GM19397 (cell line): ENCODE data around the gene RBM28.

Experiments used
- ATAC-seq: cut with Tn5 transposase; IDR thresholded peaks from one replicate; pipeline ENCODE4 v1.9.1; 2021; ENCODE audit warnings: mild to moderate bottlenecking, moderate library complexity; ENCODE audit not compliant: unreplicated experiment

RBM28 gene, protein sequence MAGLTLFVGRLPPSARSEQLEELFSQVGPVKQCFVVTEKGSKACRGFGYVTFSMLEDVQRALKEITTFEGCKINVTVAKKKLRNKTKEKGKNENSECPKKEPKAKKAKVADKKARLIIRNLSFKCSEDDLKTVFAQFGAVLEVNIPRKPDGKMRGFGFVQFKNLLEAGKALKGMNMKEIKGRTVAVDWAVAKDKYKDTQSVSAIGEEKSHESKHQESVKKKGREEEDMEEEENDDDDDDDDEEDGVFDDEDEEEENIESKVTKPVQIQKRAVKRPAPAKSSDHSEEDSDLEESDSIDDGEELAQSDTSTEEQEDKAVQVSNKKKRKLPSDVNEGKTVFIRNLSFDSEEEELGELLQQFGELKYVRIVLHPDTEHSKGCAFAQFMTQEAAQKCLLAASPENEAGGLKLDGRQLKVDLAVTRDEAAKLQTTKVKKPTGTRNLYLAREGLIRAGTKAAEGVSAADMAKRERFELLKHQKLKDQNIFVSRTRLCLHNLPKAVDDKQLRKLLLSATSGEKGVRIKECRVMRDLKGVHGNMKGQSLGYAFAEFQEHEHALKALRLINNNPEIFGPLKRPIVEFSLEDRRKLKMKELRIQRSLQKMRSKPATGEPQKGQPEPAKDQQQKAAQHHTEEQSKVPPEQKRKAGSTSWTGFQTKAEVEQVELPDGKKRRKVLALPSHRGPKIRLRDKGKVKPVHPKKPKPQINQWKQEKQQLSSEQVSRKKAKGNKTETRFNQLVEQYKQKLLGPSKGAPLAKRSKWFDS

DNA sequence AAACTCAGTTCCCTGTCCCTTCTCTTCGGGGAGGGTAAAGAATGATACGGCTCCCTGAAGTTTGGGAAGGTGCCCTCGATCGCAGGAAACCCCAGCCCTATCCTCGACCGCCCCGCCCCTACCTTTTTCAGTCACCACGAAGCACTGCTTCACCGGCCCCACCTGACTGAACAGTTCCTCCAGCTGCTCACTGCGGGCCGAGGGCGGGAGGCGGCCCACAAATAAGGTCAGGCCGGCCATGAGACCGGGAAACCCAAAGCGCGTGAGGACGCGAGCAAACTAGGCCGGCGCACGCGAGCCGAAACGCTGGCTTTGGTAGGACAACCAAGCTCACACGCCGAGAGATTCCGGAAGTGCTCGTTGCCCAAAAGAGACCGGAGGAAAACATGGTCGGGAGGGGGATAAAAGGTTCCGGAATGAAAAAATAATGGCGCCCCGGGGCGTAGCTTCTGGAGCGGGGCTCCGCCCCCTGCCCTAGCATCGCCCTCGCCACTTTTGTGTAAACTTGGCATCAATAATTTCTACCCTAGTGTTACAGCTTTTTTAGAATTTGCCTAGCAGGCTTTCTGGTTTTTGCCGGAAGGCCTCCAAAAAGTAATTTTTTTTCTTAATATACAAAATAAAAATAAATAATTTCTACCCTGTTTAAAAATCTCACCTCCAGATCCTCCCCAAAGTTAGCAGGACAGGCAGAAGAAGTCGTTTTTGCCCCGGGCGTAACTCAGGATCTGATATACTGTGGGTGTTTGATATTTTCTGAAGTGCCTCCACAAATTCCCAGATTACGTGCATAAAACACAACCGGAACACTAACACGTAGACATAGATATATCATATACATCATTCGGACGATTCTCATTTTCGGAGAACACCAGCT lies at the start of gene RBM28:
TSS of gene RBM28 (minus strand) at position 355 of the 877 bp plus-strand sequence. CDS start at position 240, 115 bp downstream.
- peak; percentile 94 for ATAC-seq

DNA sequence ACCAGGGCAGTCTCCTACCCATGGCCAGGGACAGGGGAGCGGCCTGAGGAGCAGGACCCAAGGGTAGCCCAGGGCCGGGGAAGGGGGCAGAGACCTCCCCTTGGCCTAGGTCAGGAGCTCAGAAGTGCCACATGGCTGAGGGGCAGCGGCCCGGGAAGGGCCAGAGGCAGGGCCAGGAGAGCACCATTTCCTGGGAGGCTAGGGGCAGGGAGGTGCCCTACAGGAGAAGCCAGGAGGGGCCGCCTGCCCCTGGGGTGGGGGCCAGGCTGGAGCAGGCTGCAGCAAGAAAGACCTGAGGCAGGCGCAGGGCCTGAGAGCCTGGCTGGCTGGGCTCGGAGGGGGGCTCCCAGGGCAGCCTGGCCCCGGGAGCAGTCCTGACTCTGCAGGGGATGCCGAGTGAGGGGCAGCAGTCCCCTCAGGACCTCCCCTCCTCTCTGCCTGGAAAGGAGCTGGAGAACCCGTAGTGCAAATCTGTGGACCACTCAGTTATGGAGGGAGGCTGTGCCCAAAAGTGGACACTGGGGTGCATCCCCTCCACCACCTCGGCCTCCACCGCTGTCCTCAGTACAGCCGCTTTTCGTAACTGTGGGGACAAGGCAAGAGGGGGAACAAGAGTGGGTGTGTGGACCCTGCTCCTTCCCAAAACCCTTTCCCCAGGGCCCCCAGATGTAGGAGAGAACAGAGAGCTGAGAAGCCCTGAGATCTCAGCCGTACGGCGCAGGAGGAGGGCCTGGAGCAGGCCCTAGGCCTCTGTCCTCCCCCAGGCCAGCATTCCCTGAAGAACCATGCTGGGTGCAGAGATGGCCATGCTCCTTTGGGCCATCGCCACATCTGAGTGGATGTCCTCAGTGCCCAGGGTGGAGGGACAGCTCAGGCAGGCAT lies 49.0 kb upstream of the RBM28 start:
- ATAC-seq = no peak

DNA sequence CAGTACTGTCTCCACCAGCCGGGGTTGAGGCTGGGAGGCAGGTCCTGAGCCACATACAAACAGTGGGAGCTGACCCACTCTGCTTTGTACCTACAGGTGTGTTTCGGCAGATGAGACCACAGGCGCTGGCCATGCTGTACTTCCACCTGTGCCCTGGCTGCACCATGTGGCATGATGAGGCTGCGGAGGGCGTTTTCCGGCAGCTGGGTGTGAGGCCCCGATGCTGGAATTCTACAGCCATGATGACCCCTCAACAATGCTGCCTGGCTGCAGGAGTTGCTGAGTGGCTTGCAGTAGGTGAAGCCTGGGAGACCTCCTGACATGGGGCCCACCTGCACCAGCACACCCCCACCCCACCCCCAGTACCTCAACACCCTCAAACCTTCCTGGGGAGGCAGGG lies 48.1 kb upstream of the RBM28 start:
- no peak for ATAC-seq

DNA sequence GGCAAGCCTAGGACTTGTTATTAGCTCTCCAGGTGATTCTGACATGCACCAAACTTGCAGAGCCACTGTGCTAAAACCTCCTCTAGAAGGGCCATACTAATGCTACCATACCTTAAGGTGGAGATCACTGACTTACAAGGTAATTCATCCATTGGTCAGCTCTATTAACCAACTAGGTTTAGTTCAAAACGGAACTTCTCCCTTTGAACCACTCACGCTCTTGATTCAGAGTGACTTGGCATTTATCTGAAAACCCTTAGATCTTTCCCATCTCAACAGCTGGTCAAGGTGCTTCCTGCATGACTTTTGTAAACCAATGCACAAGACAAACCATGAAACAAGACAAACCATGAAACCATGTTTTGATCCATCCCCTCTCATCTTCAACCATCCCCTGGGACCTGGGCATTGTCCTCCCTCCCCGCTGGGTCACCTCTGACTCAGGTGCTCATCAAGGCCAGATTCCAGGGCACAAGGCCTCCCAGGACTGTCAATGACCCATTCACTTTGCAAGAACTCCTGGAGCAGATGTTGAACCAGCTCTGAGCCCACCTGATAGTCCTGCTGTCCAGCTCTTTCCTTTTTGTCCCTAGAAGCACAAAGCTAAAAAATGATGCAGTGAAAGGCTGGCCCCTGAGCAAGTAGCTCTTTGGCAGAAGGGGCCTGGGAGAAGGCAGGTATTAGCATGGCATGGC lies 47.3 kb upstream of the RBM28 start:
- ATAC-seq = no peak

DNA sequence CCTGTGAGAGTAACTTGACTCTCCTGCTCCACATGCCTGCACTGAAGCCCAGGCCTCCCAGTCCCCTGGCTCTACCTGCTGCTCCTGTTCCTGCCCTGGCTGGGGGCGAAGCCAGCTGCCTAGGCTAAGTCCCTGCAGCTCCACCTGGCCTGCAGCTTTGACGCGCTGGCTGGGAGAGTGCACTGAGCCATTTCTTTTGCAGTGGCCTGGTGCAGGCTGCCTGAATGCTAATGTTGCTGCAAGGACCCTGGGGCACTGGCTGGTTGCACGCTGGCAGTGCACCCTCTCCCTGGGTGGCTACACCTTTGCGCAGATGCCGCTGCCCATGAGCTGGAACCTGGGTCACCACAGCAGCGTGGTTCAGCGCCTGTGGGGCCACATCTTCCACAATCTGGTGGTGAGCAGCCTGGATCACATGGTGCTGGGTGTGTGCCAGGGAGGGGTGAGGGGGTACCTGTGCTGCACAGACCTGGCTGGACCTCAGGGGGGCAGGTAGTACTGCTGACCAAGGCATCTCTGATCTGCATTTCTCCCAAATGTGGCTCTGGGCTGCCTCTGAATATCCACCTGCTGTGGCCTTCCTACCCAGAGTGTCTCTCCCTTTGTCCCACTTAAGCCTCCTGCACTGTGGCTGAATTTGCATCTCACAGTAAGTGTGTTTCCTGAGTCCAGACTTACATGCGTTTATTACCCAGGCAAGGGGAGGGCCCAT lies 46.1 kb upstream of the RBM28 start:
- ATAC-seq = no peak

DNA sequence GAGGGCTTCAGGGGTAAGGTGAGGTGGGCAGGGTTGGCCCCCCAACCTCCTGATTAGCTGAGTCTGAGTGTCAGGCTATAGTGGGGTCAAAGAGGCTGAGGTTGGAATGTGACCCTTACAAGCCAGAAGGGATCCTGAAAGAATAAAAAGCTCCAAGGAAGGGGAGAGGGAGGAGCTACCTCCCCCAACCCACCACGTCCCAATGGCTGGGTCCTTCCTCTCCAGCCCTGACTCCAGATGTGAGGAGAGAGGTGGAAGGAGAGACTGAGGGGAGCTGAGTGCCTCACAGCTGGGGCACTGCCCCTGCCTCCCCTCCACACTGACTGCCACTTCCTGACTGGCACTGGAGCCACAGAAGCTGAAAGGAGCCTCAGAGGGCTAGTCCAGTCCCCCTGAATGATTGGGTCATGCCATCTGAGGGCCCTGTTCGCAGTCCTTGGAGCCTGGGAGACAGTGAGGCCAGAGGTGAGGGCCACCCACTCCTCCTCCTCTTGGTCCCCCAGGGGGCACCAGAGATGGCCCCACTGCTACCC lies 45.4 kb upstream of the RBM28 start:
- ATAC-seq = no peak

DNA sequence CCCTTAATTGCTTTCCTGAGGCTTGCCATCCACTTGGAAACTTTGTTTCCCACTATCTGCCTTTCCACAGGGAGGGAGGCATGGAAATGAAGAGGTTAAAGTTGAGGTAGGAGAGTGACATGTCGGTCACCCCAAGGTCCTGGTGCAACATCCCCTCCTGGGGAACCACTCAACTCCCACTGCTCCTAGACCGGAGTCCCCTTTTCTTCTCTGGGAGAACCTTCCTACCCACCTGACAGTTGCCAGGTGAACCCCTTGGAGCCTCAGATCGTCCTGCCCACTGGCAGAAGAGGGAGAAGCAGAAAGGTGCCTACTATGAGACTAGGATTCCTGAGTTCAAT lies 44.4 kb upstream of the RBM28 start:
- ATAC-seq = no peak

DNA sequence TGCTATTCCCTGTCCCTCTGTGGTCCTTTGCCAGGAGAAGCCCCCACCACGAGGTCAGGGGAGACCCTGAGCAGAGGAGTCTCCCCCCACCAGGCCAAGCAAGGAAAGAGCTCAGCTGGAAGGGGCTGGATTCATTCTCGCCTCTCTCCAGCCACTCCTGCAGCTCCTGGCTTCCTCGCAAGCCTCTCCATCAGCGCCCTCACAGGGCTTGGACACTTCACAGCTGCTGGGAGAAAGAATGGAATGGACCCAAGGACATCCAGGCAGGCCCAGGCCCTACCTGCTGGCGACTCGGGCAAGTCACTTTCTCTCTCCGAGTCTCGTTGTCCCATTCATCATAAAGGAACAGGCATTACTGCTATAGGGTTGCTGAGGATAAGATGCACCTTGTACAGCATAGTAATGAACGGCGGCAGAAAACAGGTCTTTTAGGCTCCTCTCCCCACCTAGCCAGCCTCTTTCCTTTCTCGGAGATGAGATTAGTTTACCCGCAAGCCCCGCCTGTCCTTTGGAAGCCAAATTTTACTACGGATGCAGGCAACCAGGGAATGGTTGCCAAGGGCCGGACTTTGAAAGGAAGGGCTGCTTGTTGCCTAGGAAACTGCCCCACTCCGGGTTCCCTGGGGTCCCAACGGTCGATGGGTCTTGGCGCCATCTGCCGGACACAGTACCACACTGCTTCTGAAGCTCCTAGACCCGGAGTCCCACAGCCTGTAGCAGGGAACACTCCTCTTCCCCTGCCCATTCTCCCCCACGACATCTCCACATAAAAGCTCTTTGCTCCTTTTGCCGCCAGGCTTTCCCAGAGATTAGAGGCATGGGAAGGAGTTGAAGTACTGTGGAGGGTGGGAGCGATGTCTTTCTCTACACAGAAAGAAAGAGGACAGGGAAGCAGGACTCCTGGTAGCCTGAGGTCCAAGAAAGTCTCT lies 43.8 kb upstream of the RBM28 start:
- peak; percentile 67 for ATAC-seq

DNA sequence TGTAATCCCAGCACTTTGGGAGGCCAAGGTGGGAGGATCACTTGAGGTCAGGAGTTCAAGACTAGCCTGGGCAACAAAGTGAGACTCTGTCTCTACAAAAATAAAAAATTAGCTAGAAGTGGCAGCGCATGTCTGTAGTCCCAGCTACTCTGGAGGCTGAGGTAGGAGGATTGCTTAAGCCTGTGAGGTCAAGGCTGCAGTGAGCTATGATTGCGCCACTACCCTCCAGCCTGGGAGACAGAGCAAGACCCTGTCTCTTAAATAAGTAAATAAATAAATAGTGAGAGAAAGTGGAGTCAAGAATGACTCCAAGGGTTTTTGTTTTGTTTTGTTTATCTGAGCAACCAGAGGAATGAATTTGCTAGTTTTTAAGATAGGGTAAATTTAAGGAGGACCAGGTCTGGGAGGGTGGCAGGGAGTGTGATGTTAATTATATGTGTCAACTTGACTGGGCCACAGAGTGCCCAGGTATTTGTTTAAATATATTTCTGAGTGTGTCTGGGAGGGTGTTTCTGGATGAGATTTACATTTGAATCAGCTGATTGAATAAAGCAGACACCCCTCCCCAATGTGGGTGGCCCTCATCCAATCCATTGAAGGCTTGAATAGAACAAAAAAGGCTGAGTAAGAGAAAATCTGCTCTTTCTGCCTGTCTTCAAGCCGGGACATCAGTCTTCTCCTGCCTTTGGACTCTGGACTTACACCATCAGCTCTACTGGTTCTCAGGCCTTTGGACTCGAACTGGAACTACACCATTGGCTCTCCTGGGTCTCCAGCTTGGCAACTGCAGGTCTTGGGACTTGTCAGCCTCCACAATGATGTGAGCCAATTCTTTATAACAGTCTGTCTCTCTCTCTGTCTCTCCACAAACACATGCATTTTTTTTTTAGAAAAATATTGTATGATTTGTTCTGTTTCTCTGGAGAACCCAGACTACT lies 42.5 kb upstream of the RBM28 start:
- ATAC-seq = no peak

DNA sequence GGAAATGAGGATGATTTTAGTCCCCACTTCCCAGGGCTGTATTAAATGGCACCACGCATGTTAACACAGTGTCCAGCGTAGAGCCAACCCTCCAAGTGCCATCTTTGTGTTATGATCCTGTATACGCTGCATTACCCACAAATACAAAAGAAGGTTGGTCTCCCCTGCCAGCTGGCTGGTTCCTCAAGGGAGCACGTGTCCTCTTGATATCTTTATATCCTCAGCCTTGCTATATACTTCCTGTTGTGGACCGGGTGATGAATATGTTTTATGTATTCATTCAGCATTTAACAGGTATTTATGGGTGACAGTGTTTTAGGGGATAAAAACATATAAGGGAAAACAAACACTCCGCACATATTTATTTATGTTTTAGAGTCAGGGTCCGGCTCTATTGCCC lies 41.0 kb upstream of the RBM28 start:
- ATAC-seq = no peak

DNA sequence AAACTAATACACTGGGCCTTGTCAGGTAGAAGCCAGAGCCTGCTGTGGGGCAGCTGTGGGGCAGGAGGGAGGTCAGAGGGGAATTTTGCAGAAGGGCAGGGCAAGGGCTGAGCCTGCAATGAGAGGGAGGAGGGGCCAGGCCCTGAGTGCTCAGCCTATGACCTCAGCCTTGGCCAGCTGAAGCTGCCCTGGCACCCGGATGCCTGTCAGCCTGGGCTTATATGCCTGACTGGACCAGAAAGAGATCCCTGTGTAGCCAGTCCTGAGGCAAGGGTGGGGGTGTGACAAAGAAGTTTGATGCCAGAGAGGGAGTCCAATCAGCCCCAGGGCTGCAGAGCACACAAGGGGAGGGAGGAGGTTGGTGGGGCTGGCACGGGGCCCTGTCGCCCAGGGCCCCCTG lies 40.1 kb upstream of the RBM28 start:
- ATAC-seq = no peak

DNA sequence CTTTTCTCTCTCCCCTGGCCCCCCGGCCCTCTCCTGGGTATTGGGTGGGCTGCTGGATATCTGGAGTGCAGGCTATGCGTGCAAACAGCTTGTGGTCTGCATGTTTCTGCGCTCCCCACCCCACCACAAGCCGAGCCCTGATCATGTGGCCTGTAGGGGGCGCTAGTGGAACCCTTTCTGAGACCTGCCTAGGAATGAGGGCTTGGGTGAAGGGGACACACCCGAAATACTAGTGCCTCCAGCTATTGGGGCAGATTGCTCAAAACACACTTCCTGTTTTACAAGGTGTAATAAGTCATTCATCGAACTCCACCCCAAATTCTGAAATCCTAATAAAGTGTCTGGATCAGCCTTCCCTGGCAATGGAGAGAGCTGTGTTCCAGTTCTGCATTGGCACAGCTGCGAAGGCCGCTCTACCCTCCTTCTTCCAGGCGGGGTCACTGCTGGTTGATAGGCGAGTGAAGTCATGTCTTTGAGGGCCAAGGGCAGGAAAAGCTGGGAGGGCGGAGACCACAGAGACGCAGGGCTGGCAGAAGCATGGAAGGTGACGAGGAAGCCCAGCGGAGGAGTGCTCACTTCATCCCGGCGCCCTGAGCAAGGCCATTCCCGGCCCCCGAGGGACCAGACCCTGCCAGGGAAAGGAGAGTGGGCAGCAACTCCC lies 37.6 kb upstream of the RBM28 start:
- ATAC-seq = no peak

DNA sequence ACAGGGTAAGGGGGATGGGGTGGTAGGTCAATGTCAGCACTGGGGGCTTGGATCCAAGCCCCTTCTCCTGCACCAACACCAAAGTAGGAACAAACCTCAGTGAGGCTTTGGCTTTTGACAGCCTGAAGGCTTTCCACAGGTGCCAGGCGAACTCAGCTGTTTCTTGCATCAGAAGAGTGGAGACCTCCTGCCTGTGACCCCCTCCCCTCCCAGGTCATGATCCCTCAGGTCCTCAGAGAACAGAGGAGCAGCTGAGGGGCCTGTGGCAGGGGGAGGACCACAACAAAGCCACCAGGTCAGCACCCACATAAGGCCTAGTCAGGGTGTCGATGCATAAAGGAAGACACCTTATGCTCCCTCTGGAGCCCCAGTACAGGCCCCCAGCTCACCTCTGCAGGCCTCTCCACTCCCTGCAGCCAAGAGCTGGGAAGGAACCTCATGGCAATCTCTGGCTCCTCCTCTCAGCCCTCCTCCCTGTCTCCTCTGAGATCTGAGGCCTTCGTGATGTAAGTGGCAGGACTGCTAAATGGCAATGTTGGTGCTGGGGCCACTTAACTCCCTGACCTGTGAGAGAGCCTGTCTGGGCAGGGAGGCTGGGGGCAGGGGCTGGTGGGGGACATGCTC lies 36.9 kb upstream of the RBM28 start:
- no peak for ATAC-seq

DNA sequence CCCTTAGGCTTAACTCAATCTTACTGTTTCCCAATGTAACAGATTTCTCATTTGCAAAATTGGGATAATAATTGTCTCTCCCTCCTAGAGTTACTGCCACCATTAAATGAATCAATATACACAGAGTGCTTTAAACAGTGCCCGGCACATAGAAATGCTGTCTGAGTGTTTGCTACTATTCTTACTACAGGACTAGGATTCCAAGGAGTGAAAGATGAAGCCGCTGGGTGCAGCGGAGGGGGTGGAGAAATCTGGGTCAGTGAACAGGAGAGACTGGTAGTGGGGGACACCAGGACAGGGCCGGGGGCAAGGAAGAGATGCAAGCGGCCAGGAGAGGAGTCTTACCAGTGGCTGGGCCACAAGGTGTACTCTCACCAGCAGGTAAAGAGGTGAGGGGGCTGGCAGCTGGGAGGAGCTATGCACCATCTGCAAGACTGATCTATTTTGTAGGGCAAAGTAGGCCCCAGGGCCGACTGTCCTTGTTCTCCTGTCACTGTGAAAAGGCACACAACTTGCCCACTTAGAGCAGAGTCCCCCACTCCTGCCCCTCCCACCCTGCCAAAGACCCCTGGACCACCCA lies 36.3 kb upstream of the RBM28 start:
- no peak for ATAC-seq

DNA sequence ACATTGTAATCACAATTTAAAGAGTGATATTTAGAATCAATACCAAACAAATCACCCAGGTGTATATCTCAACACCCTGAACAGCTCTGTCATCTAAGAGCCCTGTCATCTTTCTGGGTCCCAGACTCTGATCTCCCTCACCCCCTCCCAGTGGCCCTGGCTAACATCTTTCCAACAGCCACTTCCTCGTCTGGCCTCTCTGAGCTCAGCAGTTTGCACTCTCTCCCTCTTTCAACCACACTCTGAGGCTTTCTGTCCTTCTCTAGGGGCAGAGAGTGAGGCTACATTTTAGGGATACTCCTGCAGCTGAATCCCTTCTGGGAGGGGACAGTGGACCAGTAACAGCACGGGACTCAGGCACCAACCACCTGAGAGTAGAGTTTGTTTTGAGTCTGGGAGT lies 34.9 kb upstream of the RBM28 start:
- ATAC-seq = no peak
